GM19467 (cell line): ENCODE results near the gene CUTA.
"Not testable (repeated sequence)": the region's sequence is repeated elsewhere in the genome, so short reads cannot be mapped to it uniquely, and the experiment has no call there.

Source experiments
- ATAC-seq: cut with Tn5 transposase; IDR thresholded peaks from one replicate; pipeline ENCODE4 v1.9.1; 2021; ENCODE audit warnings: mild to moderate bottlenecking, moderate library complexity; ENCODE audit not compliant: unreplicated experiment

The CUTA gene

DNA sequence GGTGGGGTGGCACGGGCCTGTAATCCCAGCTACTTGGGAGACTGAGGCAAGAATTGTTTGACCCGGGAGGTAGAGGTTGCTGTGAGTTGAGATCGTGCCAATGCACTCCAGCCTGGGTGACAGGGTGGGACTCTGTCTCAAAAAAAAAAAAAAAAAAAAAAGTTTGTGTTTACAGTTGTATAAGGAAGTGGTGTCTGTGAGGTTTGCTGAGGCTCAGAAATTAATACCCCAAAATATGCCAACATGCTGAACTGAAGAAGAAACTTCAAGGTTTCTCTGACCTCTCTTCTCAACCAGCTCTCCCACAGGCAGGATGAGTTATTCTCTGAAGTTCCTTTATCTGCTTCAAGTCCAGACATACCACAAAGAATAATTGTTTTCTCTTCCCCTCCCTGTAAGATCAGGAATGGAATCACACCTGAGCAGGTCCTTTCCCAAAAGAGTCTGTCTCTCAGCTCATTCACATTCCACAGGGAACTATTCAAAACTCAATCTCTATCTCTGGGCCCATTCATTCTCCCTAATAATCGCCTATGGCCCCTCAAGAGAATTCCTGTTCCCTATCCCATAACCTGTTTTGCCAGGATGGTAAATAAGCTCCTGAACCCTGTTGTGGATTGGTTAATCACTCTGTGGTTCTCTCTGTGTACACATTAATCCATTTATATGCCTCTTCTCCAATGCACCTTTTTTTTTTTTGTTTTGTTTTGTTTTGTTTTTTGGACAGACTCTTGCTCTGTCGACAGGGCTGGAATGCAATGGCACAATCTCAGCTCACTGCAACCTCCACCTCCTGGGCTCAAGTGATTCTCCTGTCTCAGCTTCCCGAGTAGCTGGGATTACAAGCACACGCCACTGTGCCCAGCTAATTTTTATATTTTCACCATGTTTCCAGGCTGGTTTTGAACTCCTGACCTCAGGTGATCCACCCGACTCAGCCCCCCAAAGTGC, 43.7 kb downstream of the CUTA start:
- ATAC-seq, result no peak

DNA sequence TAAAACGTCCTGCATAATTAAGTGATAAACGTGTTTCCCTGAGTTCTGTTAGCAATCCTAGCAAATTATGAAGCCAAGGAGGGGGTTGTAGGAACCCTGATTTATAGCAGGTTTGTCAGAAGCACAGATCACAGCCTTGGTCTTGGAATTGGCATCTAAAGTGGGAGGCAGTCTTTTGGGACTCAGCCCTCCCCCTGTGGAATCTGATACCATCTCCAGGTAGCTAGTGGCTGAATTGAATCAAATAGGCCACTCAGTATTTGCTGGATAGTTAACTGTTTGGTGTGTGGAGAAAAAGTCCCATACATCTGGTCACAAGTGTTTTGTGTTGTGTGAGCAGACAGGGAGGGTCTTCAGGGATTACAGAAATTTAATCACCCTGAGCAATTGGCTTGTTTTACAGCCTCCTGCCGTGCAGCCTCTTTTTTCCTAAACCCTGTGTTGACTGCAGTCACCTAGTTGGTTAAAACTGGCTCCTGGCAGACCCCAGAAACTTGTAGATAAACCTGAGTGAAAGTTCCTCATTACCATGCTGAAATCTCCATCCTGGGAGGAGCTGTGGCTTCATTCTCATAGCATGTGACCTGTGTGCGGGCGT, 45.3 kb downstream of the CUTA start:
- no peak for ATAC-seq

GRCh38 chr6:33371901-33372300, 46.0 kb downstream of the CUTA start:
- ATAC-seq, result not testable (repeated sequence)

DNA sequence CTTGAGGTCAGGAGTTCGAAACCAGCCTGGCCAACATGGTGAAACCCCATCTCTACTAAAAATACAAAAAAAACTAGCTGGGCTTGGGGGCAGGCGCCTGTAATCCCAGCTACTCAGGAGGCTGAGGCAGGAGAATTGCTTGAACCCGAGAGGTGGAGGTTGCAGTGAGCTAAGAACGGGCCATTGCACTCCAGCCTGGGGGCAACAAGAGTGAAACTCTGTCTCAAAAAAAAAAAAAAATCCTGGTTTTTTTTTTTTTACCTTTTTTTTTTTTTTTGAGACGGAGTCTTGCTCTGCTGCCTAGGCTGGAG, 50.2 kb downstream of the CUTA start:
- ATAC-seq, result not testable (repeated sequence)

- no peak for ATAC-seq
Observed at GRCh38 chr6:33367009-33367714, 50.7 kb downstream of the CUTA start.
